ENCODE results near the gene TAF3.

The TAF3 gene

GRCh38 chr10:8036506-8037198, 218.3 kb downstream of the TAF3 start:
- DNase-seq: no peak

GRCh38 chr10:8037199-8037801, 219.0 kb downstream of the TAF3 start:
- DNase-seq: no peak

GRCh38 chr10:8037941-8038894, 219.9 kb downstream of the TAF3 start:
- no peak for DNase-seq

GRCh38 chr10:8039321-8039881, 221.1 kb downstream of the TAF3 start:
- no peak for DNase-seq

- DNase-seq: no peak
Observed at GRCh38 chr10:8040651-8041050, 222.3 kb downstream of the TAF3 start.

- no peak for DNase-seq
Observed at GRCh38 chr10:8041284-8041991, 223.1 kb downstream of the TAF3 start.

- no peak for DNase-seq
Observed at GRCh38 chr10:8041992-8042720, 223.9 kb downstream of the TAF3 start.

- no peak for DNase-seq
Observed at GRCh38 chr10:8042721-8043568, 224.6 kb downstream of the TAF3 start.

- DNase-seq: no peak
Observed at GRCh38 chr10:8043569-8044306, 225.4 kb downstream of the TAF3 start.

- no peak for DNase-seq
Observed at GRCh38 chr10:8044331-8044907, 226.1 kb downstream of the TAF3 start.

- DNase-seq: no peak
Observed at GRCh38 chr10:8044908-8045725, 226.8 kb downstream of the TAF3 start.

- DNase-seq: no peak
Observed at GRCh38 chr10:8045726-8046494, 227.6 kb downstream of the TAF3 start.

- DNase-seq: no peak
Observed at GRCh38 chr10:8047452-8048280, 229.4 kb downstream of the TAF3 start.

- peak; percentile 62 for DNase-seq
Observed at GRCh38 chr10:8048281-8049008, 230.1 kb downstream of the TAF3 start.

GRCh38 chr10:8049045-8049864, 230.9 kb downstream of the TAF3 start:
- no peak for DNase-seq
